ENCODE measurements around the gene PTDSS2. TPM values are rescaled to one million over a fixed set of nuclear protein-coding genes. Genes with fewer than 3 reads are reported as not detected.
A peak's percentile ranks its signal among the peaks of the same experiment; 100 is the strongest.

PTDSS2 gene
- total and polyA plus RNA-seq, 10 of the 15 experiments (the other 5 are each of a cell fraction or from before 2014, with no cell fraction given): 0.39 to 21.1 (median 10.8) TPM

DNA sequence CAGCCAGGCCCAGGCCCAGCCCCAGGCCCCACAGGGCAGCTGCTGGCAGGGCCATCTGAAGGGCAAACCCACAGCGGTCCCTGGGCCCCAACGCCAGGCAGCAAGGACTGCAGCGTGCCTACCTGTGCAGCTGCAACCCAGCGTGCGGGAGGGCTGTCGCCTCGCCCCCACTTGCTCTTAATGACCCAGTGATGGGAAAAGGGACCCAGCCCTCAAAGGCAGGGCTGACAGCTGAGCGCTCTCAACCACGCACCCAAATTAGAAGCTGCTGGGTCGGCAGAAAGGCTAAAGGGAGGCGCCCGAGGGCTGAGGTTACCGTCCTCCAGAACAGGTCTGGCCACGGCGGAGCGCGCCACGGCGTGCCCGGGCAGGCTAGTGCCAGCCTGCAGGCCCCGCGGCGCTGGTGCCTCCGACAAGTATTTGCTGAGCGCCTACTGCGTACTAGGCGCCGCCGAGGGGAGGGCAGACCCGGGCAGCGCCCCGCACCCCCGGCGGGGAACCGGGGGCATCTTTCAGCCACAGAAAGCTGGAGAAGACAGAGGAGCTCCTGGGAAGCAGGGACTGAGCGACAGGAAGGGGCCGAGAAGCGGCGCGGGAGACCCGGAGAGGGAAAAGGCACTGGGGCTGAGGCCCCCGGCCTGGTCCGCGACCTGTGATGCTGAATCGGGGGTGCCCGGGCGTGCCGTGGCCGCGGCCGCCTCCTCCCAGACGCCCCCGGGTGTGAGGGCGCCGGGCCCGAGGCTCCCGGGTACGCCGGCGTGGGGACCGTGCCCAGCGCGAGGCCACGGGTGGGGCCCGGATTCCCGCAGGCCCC is 84.5 kb downstream of the PTDSS2 start:
- DNase-seq (ENCODE audit: low read depth, low spot score): no peak
- Histone ChIP-seq H2AFZ (ENCODE audit: control insufficient read depth, low read depth, low read length) (peak overlapping the region; percentile 47), H3K4me1 (ENCODE audit: control insufficient read depth, insufficient read depth, low read length) (peaks cover 28% of the 10 kb centered on the region), H3K79me2 (ENCODE audit: control insufficient read depth, insufficient read depth, low read length) (peaks cover 16% of the 10 kb centered on the region), H3K36me3 (ENCODE audit: control insufficient read depth in 2 of 2, insufficient read depth in 2 of 2, low read length in 1 of 2) (peaks cover 0 to 12% of the 10 kb centered on the region in 2 experiments; a peak in 3 of 4 replicates), H3K27ac (ENCODE audit: control insufficient read depth, insufficient read depth) (peak overlapping the region; percentile 62), H3K9me3 (replicated peaks; ENCODE audit: control insufficient read depth, insufficient read depth, low read length) (no peaks in the 10 kb centered on the region), H3K9ac (ENCODE audit: control insufficient read depth, insufficient read depth, low read length) (peak overlapping the region; percentile 85), H3K4me3 (peak overlapping the region; percentile 90), H3K4me2 (ENCODE audit: control insufficient read depth, insufficient read depth) (peak overlapping the region; percentile 89), H4K20me1 (ENCODE audit: control insufficient read depth, insufficient read depth) (peaks cover 4% of the 10 kb centered on the region; the same call in 1 of the 2 replicates), H3K27me3 (replicated peaks in 1 of 2; ENCODE audit: control insufficient read depth in 2 of 2, insufficient read depth in 2 of 2, low read length in 1 of 2) (no peaks in the 10 kb centered on the region)
- CTCF ChIA-PET: interaction anchor here (1.1 kb wide), 1 partner anchor 16 kb away, joined by 8 read pairs; no protein-coding TSS in a partner anchor
- in situ Hi-C loops (cut with MboI): no loop called here
- FAIRE-seq: no peak
- POLR2A ChIA-PET: interaction anchor here (1.1 to 2.3 kb wide), 2 partner anchors 25 to 29 kb away, joined by 3 to 6 read pairs; no protein-coding TSS in a partner anchor
- no peak for ATAC-seq
- RAD21 ChIA-PET (ENCODE audit: unreplicated experiment): no interaction called here
- intact Hi-C loops (cut with micrococcal nuclease; ENCODE audit: unreplicated experiment): no loop called here
- WGBS (ENCODE audit: insufficient coverage, insufficient replicate concordance, low lambda C conversion rate, missing lambda C conversion rate): 4% methylated on average over 52 of the region's 66 CpGs
- BruUV-seq (replicated peaks): no TSS peak
- SMC1A ChIA-PET (ENCODE audit: uncharacterized antibody, unreplicated experiment): interaction anchor here (2.1 kb wide), 1 partner anchor 16 kb away, joined by 5 read pairs; no protein-coding TSS in a partner anchor
- no peak for TF ChIP-seq STAT1 (conservative IDR thresholded peaks at IDR 0.05)
- TF ChIP-seq, protein P1, sequence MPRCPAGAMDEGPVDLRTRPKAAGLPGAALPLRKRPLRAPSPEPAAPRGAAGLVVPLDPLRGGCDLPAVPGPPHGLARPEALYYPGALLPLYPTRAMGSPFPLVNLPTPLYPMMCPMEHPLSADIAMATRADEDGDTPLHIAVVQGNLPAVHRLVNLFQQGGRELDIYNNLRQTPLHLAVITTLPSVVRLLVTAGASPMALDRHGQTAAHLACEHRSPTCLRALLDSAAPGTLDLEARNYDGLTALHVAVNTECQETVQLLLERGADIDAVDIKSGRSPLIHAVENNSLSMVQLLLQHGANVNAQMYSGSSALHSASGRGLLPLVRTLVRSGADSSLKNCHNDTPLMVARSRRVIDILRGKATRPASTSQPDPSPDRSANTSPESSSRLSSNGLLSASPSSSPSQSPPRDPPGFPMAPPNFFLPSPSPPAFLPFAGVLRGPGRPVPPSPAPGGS (IDR thresholded peaks at IDR 0.05; ENCODE audit: borderline replicate concordance, insufficient read depth, low read depth, low read length, poor library complexity, severe bottlenecking): no peak
- TF ChIP-seq SIX5 (IDR thresholded peaks at IDR 0.05; ENCODE audit: low read depth, low read length, severe bottlenecking): no peak
- 0 out of 2 replicates have a peak, but pooled peaks have one; percentile 27 for TF ChIP-seq ZNF207 (IDR thresholded peaks at IDR 0.05; ENCODE audit: borderline replicate concordance)
- TF ChIP-seq SPI1 (IDR thresholded peaks at IDR 0.05; ENCODE audit: borderline replicate concordance, insufficient read depth, low read depth, low read length): no peak
- no peak for TF ChIP-seq NR2F1 (conservative IDR thresholded peaks at IDR 0.05)
- no peak for TF ChIP-seq NR2C2 (IDR thresholded peaks at IDR 0.05; ENCODE audit: borderline replicate concordance, control insufficient read depth, insufficient read length, low read depth)
- no peak for TF ChIP-seq RCOR1 (conservative IDR thresholded peaks at IDR 0.05; ENCODE audit: low read depth, low read length)
- 0 out of 2 replicates have a peak, but pooled peaks have one; percentile 12 for TF ChIP-seq IKZF1 (conservative IDR thresholded peaks at IDR 0.05)
- no peak for TF ChIP-seq STAT3 (IDR thresholded peaks at IDR 0.05; ENCODE audit: low read depth, low read length)
- no peak for TF ChIP-seq EED (IDR thresholded peaks at IDR 0.05; ENCODE audit: low read depth)
- TF ChIP-seq TCF3 (IDR thresholded peaks at IDR 0.05; ENCODE audit: borderline replicate concordance, insufficient read depth, low read depth, low read length): no peak
- TF ChIP-seq CREM (IDR thresholded peaks at IDR 0.05; ENCODE audit: low read depth): no peak
- no peak for TF ChIP-seq SKIL (IDR thresholded peaks at IDR 0.05; ENCODE audit: low read depth, poor library complexity, severe bottlenecking)
- no peak for TF ChIP-seq TBL1XR1 (IDR thresholded peaks at IDR 0.05; ENCODE audit: low read depth, low read length)
- no peak for TF ChIP-seq KAT2A (conservative IDR thresholded peaks at IDR 0.05; ENCODE audit: control insufficient read depth, low read depth, low read length)
- TF ChIP-seq EGR1 (IDR thresholded peaks at IDR 0.05; ENCODE audit: borderline replicate concordance in 1 of 2, low read depth in 2 of 2, low read length in 2 of 2): 0 out of 3 replicates have a peak, but pooled peaks of 1 of the 2 experiments have one; percentile 2
- TF ChIP-seq, protein P2, sequence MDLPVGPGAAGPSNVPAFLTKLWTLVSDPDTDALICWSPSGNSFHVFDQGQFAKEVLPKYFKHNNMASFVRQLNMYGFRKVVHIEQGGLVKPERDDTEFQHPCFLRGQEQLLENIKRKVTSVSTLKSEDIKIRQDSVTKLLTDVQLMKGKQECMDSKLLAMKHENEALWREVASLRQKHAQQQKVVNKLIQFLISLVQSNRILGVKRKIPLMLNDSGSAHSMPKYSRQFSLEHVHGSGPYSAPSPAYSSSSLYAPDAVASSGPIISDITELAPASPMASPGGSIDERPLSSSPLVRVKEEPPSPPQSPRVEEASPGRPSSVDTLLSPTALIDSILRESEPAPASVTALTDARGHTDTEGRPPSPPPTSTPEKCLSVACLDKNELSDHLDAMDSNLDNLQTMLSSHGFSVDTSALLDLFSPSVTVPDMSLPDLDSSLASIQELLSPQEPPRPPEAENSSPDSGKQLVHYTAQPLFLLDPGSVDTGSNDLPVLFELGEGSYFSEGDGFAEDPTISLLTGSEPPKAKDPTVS (IDR thresholded peaks at IDR 0.05; ENCODE audit: low read depth, low read length): no peak

All from GM12878 (cell line).